ENCODE measurements around the gene DIAPH2.

DNA sequence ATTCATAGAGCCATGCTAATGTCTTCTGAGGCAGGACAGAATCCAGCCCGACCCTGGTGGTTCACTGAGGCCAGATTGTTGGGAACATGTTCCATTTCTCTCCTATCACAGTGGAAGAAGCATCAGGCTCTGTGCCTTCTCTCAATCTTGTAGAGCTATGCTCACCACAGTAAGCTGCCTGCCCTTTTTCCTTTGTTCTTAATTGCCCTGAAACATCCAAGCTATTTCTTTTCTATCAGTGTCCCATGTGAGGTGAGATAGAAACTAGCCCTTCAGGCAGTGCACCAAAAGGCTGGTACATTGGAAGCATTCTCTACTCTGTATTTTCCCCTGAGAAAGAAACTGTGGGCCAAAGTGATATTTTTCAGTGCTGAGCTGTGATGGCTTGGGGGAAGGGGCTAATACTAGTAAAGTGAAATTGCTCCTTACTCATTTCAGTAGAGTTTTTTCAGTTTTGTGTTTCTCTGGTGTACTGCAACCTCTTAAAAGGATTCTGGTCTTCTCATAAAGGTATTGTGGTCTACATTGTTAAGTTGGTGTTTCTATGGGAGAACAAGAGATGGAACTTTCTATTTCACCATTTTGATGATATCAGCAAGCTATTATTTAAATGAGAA, 810.2 kb downstream of the DIAPH2 start:
- TF ChIP-seq, protein P1, sequence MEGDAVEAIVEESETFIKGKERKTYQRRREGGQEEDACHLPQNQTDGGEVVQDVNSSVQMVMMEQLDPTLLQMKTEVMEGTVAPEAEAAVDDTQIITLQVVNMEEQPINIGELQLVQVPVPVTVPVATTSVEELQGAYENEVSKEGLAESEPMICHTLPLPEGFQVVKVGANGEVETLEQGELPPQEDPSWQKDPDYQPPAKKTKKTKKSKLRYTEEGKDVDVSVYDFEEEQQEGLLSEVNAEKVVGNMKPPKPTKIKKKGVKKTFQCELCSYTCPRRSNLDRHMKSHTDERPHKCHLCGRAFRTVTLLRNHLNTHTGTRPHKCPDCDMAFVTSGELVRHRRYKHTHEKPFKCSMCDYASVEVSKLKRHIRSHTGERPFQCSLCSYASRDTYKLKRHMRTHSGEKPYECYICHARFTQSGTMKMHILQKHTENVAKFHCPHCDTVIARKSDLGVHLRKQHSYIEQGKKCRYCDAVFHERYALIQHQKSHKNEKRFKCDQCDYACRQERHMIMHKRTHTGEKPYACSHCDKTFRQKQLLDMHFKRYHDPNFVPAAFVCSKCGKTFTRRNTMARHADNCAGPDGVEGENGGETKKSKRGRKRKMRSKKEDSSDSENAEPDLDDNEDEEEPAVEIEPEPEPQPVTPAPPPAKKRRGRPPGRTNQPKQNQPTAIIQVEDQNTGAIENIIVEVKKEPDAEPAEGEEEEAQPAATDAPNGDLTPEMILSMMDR (IDR thresholded peaks at IDR 0.05) = no peak
- TF ChIP-seq POLR2AphosphoS5 (IDR thresholded peaks at IDR 0.05) (no peak), POLR2A (IDR thresholded peaks at IDR 0.05; ENCODE audit: low read depth) (no peak), EP300 (IDR thresholded peaks at IDR 0.05) (no peak)

Measured in esophagus muscularis mucosa (tissue), 4 donors.